ENCODE measurements around the gene EHD4. TPM values are rescaled to one million over a fixed set of nuclear protein-coding genes. Genes with fewer than 3 reads are reported as not detected.

The EHD4 gene
- total and polyA plus RNA-seq, 2 donors (not counting 3 experiments of a cell fraction or from before 2014, with no cell fraction given): 96.7 to 128 TPM

GRCh38 chr15:41904541-41905005, 67.8 kb downstream of the EHD4 start:
- Histone ChIP-seq H3K9me1 (replicated peaks; ENCODE audit: control insufficient read depth, extremely low read depth, insufficient read depth, low read length) (no peaks in the 10 kb centered on the region), H3K4me3 (replicated peaks in 1 of 3; ENCODE audit: insufficient read depth in 1 of 3, low read depth in 1 of 3, low read length in 3 of 3) (no peak overlapping the region), H3K4me1 (ENCODE audit: control insufficient read depth, extremely low read depth, insufficient read depth, low read length) (no peaks in the 10 kb centered on the region), H3K4me2 (ENCODE audit: insufficient read depth, low read length) (no peak overlapping the region), H4K20me1 (replicated peaks; ENCODE audit: control insufficient read depth, extremely low read depth, insufficient read depth, low read length) (no peaks in the 10 kb centered on the region), H3K9me3 (replicated peaks; ENCODE audit: control insufficient read depth, insufficient read depth, low read length) (no peaks in the 10 kb centered on the region), H3K9ac (replicated peaks; ENCODE audit: extremely low read depth, insufficient read depth, low read length) (no peak overlapping the region), H3K27ac (ENCODE audit: insufficient read depth, low read depth, low read length) (no peak overlapping the region), H3K27me3 (ENCODE audit: control insufficient read depth in 2 of 2, insufficient read depth in 2 of 2, low read length in 2 of 2) (no peaks in the 10 kb centered on the region), H2AFZ (ENCODE audit: low read depth, low read length) (no peak overlapping the region), H3K36me3 (ENCODE audit: control insufficient read depth in 2 of 2, extremely low read depth in 1 of 2, insufficient read depth in 2 of 2, low read length in 2 of 2) (peaks cover 51 to 55% of the 10 kb centered on the region in 2 experiments), H3K79me2 (ENCODE audit: control insufficient read depth, insufficient read depth, low read length) (peaks cover 58% of the 10 kb centered on the region)
- ChIA-PET POLR2A (interaction anchor here (0.6 kb wide), 1 partner anchor 122 kb away, joined by 3 read pairs; no protein-coding TSS in a partner anchor), CTCF (interaction anchor here (0.6 to 3.8 kb wide), 53 partner anchors 8 to 439 kb away, joined by 3 to 41 read pairs (median 4); partner anchors contain the start of genes EHD4 and MAPKBP1)
- TF ChIP-seq POLR2A (IDR thresholded peaks at IDR 0.05; ENCODE audit: low read depth, low read length): no peak
- TF ChIP-seq CTCF (IDR thresholded peaks at IDR 0.05; ENCODE audit: extremely low read depth in 1 of 2, insufficient read depth in 1 of 2, low read depth in 1 of 2, low read length in 2 of 2): peak; percentile 85
- no peak for TF ChIP-seq EZH2 (IDR thresholded peaks at IDR 0.05; ENCODE audit: borderline replicate concordance, low read depth, low read length, severe bottlenecking)
- TF ChIP-seq MAX (IDR thresholded peaks at IDR 0.05; ENCODE audit: insufficient read depth, insufficient read length): no peak
- no peak for TF ChIP-seq JUN (IDR thresholded peaks at IDR 0.05; ENCODE audit: borderline replicate concordance, insufficient read depth, insufficient read length, low read depth)
- no peak for TF ChIP-seq GATA2 (IDR thresholded peaks at IDR 0.05; ENCODE audit: insufficient read depth, insufficient read length, low read depth, low read length)
- no peak for TF ChIP-seq FOS (IDR thresholded peaks at IDR 0.05; ENCODE audit: borderline replicate concordance, insufficient read depth, low read length)
- no peak for TF ChIP-seq POLR2AphosphoS5 (IDR thresholded peaks at IDR 0.05; ENCODE audit: insufficient read depth, low read depth, low read length)
- TF ChIP-seq MYC (IDR thresholded peaks at IDR 0.05; ENCODE audit: low read depth, low read length): no peak
- intact Hi-C loops (cut with micrococcal nuclease) (loop anchor here (1.0 kb wide), 1 partner anchor 132 kb away; no protein-coding TSS in a partner anchor), dilution Hi-C loops (cut with MboI; ENCODE audit: extremely low pct_ligation_motif_present, low sequenced_read_pairs) (no loop called here)
- FAIRE-seq: peak; percentile 86
- no TSS peak for BruUV-seq (replicated peaks)
- DNase-seq (ENCODE audit: low read depth, low spot score): peak; percentile 75
